Uterus (tissue), 2 donors: ENCODE measurements around the gene CCDC91.

ENCODE experiments used
- POLR2A ChIP-seq, 2 donors: fragments of 450-650 bp; IDR thresholded peaks; one replicate each; pipeline ENCODE4 v1.6.1; 2016; ENCODE audit warnings: antibody characterized with exemption in 2 of 2, mild to moderate bottlenecking in 1 of 2, moderate library complexity in 1 of 2
- TF ChIP-seq, protein P1 (sequence below), 4 experiments: fragments of 200-600 bp in 2 of 4; fragments of 450-650 bp in 2 of 4; sonication (generic) in 2 of 4; IDR thresholded peaks; one replicate each; pipeline ENCODE4 v1.5.1; 2016 to 2019; ENCODE audit warnings: antibody characterized with exemption in 4 of 4, mild to moderate bottlenecking in 2 of 4, moderate library complexity in 1 of 4

GRCh38 chr12:28351414-28351813, 161.2 kb downstream of the CCDC91 start:
- TF ChIP-seq, protein P1, sequence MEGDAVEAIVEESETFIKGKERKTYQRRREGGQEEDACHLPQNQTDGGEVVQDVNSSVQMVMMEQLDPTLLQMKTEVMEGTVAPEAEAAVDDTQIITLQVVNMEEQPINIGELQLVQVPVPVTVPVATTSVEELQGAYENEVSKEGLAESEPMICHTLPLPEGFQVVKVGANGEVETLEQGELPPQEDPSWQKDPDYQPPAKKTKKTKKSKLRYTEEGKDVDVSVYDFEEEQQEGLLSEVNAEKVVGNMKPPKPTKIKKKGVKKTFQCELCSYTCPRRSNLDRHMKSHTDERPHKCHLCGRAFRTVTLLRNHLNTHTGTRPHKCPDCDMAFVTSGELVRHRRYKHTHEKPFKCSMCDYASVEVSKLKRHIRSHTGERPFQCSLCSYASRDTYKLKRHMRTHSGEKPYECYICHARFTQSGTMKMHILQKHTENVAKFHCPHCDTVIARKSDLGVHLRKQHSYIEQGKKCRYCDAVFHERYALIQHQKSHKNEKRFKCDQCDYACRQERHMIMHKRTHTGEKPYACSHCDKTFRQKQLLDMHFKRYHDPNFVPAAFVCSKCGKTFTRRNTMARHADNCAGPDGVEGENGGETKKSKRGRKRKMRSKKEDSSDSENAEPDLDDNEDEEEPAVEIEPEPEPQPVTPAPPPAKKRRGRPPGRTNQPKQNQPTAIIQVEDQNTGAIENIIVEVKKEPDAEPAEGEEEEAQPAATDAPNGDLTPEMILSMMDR (IDR thresholded peaks at IDR 0.05) = no peak
- no peak for TF ChIP-seq POLR2A (IDR thresholded peaks at IDR 0.05)
